ENCODE results near the gene PC. TPM values are rescaled to one million over a fixed set of nuclear protein-coding genes. Genes with fewer than 3 reads are reported as not detected.

PC gene
- total and polyA plus RNA-seq, 9 of the 15 experiments (the other 6 are each of a cell fraction or from before 2014, with no cell fraction given): 0.94 to 38.0 (median 8.7) TPM

DNA sequence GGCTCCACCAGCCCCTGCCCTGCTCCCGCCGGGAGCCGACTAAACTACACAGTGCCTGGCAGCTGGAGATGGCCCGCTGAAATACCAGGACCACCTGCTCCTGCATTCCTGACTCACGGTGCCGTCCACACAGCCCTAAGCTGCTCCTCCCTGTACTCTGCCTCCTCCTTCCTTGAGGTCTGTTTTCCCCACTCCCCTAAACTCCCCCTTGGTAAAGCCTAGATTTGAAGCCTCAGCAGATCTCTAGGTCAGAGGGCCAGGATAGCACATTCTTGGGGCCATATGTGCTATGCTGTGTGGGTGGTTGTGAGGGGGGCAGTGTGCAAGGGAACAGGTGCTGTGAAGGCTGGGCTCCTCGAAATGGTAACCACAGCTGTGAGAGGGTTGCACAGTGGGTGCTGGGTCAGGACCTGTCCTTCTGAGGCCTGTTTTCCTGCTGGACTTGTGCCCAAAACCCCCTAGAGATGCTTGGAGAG lies 91.6 kb downstream of the PC start (continued):
- no peak for TF ChIP-seq ZNF512 (tag; IDR thresholded peaks at IDR 0.05)

DNA sequence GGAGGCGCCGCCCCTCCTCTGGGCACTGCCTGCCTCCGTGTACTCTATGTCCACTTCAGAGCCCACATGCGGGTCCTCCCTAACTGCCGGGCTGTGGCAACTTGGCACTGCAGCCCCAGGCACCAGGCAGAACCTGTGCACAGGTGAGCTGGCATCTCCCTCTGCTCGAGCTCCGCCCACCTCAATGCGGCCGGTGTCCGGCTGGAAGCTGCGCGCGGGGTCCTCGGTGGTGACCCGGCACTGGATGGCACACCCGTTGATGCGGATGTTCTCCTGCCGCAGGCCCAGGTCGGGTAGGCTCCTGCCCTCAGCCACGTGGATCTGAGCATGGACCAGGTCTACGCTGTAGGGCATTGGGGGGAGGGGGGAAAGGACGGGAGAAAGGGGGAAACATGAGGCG lies 92.2 kb downstream of the PC start:
- no peaks in the 10 kb centered on the region for H3K9me1 ChIP-seq (ENCODE audit: control insufficient read depth, insufficient read depth, low read length)
- WGBS (ENCODE audit: insufficient coverage, low coverage, missing lambda C conversion rate): 93% methylated on average over 20 of the region's 23 CpGs
- CTCF ChIA-PET (ENCODE audit: low intra/inter-chr PET ratio): no interaction called here
- TF ChIP-seq MLLT1 (IDR thresholded peaks at IDR 0.05) (no peak), MTA1 (IDR thresholded peaks at IDR 0.05; ENCODE audit: borderline replicate concordance) (no peak), TGIF2 (CRISPR knock-in tag; IDR thresholded peaks at IDR 0.05) (no peak), CBX3 (IDR thresholded peaks at IDR 0.05; ENCODE audit: borderline replicate concordance in 1 of 2, low read length in 2 of 2) (no peak), KLF16 (IDR thresholded peaks at IDR 0.05) (no peak), FOSL1 (tag; conservative IDR thresholded peaks at IDR 0.05) (no peak), NONO (IDR thresholded peaks at IDR 0.05; ENCODE audit: low read depth in 2 of 2, low read length in 1 of 2) (no peak), ZC3H8 (IDR thresholded peaks at IDR 0.05) (no peak), PML (IDR thresholded peaks at IDR 0.05; ENCODE audit: low read length) (no peak), PRDM10 (IDR thresholded peaks at IDR 0.05; ENCODE audit: partially characterized antibody) (no peak), ZNF696 (CRISPR knock-in tag; conservative IDR thresholded peaks at IDR 0.05) (no peak)
- TF ChIP-seq, protein P1, sequence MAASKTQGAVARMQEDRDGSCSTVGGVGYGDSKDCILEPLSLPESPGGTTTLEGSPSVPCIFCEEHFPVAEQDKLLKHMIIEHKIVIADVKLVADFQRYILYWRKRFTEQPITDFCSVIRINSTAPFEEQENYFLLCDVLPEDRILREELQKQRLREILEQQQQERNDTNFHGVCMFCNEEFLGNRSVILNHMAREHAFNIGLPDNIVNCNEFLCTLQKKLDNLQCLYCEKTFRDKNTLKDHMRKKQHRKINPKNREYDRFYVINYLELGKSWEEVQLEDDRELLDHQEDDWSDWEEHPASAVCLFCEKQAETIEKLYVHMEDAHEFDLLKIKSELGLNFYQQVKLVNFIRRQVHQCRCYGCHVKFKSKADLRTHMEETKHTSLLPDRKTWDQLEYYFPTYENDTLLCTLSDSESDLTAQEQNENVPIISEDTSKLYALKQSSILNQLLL (CRISPR knock-in tag; IDR thresholded peaks at IDR 0.05; ENCODE audit: borderline replicate concordance): no peak

More for the DNA sequence above, 92.2 kb downstream of the PC start:
- no peak overlapping the region for H3K4me2 ChIP-seq (ENCODE audit: insufficient read depth, low read length)
- no peak for FAIRE-seq
- no peak overlapping the region for H2AFZ ChIP-seq (ENCODE audit: low read depth, low read length)
- H3K9ac ChIP-seq (ENCODE audit: insufficient read depth in 1 of 2, low read depth in 2 of 2, low read length in 2 of 2): peak overlapping the region in 1 of 2 experiments; percentile 81; a peak in 1 of 4 replicates
- no peak overlapping the region for H3K27ac ChIP-seq (ENCODE audit: extremely low read depth, low read depth, low read length)
- peaks cover 10 to 69% of the 10 kb centered on the region in 2 experiments; a peak in 4 of 5 replicates for H3K4me1 ChIP-seq (replicated peaks in 1 of 2; ENCODE audit: control insufficient read depth in 2 of 2, insufficient read depth in 2 of 2, low read length in 2 of 2)
- peaks cover 24% of the 10 kb centered on the region; the same call in 2 of the 3 replicates for H3K36me3 ChIP-seq (ENCODE audit: control insufficient read depth, insufficient read depth, low read length)
- 0 out of 2 replicates have a peak, but pooled peaks cover 3% of the 10 kb centered on the region for H4K20me1 ChIP-seq (replicated peaks; ENCODE audit: control insufficient read depth, insufficient read depth, low read length)
- H3K4me3 ChIP-seq: no peak overlapping the region
- in situ Hi-C loops (cut with MboI) (no loop called here), intact Hi-C loops (cut with micrococcal nuclease) (no loop called here)
- BruUV-seq (replicated peaks): no TSS peak
- DNase-seq (ENCODE audit: extremely low read depth in 1 of 4, low spot score in 3 of 4): no peak
- POLR2A ChIA-PET: no interaction called here
- no peaks in the 10 kb centered on the region for H3K9me3 ChIP-seq (replicated peaks; ENCODE audit: control insufficient read depth, insufficient read depth, low read depth, low read length)
- H3K27me3 ChIP-seq (ENCODE audit: control insufficient read depth in 2 of 2, insufficient read depth in 2 of 2, low read length in 2 of 2): no peaks in the 10 kb centered on the region
- H3K79me2 ChIP-seq (ENCODE audit: control insufficient read depth, insufficient read depth, low read length): no peaks in the 10 kb centered on the region
- ATAC-seq: no peak
